CD1c-positive myeloid dendritic cell (primary cell): ENCODE measurements around the gene SGSM1.

Experiments
- DNase-seq: peaks from one replicate; pipeline ENCODE4 v3.0.0-alpha.2; 2016; ENCODE audit errors: extremely low spot score

Gene SGSM1

GRCh38 chr22:24975813-24976341, 169.9 kb downstream of the SGSM1 start:
- no peak for DNase-seq

- DNase-seq = no peak
These were observed 170.6 kb downstream of the SGSM1 start for GRCh38 chr22:24976442-24977218.
